Measurements from ENCODE around the gene MFRP.

MFRP gene

DNA sequence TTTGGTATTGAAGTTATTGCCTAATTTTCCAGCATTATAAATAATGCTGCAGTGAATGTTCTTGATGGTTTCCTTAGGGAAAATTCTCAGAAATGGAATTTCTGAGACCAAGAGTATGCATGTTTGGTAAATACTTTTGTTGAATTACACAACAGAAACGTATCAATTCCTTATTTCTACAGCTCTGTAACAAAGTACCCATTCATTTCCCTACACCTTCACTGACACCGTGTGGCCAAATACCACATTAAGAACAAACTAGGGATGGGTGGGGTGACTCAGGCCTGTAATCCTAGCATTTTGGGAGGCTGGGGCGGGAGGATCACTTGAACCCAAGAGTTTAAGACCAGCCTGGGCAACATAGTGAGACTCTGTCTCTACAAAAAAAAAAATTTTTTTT lies 51.3 kb downstream of the MFRP start:
- peak; percentile 24 for TF ChIP-seq CTCF (IDR thresholded peaks at IDR 0.05; ENCODE audit: insufficient read depth, low read depth, low read length, missing control alignments)
- DNase-seq (ENCODE audit: low read depth), result peak; percentile 53
- no peak overlapping the region for H3K4me3 ChIP-seq (ENCODE audit: low read length)

DNA sequence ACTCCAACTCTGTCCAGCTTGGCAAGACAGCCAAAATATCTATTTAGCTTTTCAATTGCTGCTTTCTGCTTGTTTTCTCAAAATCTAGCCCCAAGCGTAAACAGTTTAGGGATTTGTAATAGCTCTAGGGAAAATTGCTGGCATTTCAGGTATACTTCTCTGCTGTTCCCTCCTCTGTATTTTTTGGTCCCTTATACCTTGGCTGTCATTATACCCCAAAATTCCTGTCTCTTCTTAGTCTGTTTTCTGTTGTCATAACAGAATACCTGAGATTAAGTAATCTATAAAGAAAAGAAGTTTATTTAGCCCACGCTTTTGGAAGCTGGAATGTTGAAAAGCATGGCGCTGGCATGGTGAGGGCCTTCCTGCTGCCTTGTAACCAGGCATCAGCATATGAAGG lies 53.0 kb downstream of the MFRP start:
- no peak for DNase-seq (ENCODE audit: low read depth)
- no peak for TF ChIP-seq CTCF (IDR thresholded peaks at IDR 0.05; ENCODE audit: insufficient read depth, low read depth, low read length, missing control alignments)
- no peak overlapping the region for H3K4me3 ChIP-seq (ENCODE audit: low read length)

DNA sequence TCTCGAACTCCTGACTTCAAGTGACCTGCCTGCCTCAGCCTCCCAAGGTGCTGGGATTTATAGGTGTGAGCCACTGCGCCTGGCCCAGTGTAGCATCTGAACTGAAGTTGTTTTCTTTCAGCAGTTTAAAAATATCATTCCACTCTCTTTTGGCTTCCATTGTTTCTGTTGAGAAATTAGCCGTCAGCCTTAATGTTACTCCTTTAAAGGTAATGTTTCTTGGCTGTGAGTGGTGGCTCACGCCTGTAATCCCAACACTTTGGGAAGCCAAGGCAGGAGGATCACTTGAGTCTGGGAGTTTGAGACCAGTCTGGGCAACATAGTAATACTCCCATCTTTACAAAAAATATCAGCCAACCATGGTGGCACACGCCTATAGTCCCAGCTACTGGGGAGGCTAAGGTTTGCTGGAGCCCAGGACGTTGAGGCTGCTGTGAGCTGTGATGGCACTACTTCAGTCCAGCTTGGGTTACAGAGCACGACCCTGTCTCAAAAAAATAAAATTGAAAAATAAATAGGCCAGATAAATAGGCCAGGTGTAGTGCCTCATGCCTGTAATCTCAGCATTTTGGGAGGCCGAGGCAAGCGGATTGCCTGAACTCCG lies 55.5 kb downstream of the MFRP start:
- no peak for DNase-seq (ENCODE audit: low read depth)
- no peak overlapping the region for H3K4me3 ChIP-seq (ENCODE audit: low read length)
- no peak for TF ChIP-seq CTCF (IDR thresholded peaks at IDR 0.05; ENCODE audit: insufficient read depth, low read depth, low read length, missing control alignments)

Data from epithelial cell of esophagus (primary cell).